Gastrocnemius medialis (tissue), 4 donors: ENCODE results near the gene CKB.

Experiments used
- POLR2A ChIP-seq, 2 donors: fragments of 450-650 bp; IDR thresholded peaks; one replicate each; pipeline ENCODE4 v1.6.1; 2017; ENCODE audit warnings: antibody characterized with exemption in 2 of 2, mild to moderate bottlenecking in 2 of 2, moderate library complexity in 2 of 2
- TF ChIP-seq, protein P1 (sequence below), 5 experiments: fragments of 450-650 bp in 3 of 5; fragments of 200-600 bp in 2 of 5; sonication (generic) in 2 of 5; IDR thresholded peaks in 4 of 5; conservative IDR thresholded peaks in 1 of 5; 1 replicate in 4 of 5; 2 replicates in 1 of 5; pipeline ENCODE4 v1.5.1; 2016 to 2019; ENCODE audit warnings: antibody characterized with exemption in 5 of 5, mild to moderate bottlenecking in 3 of 5, moderate library complexity in 3 of 5

DNA sequence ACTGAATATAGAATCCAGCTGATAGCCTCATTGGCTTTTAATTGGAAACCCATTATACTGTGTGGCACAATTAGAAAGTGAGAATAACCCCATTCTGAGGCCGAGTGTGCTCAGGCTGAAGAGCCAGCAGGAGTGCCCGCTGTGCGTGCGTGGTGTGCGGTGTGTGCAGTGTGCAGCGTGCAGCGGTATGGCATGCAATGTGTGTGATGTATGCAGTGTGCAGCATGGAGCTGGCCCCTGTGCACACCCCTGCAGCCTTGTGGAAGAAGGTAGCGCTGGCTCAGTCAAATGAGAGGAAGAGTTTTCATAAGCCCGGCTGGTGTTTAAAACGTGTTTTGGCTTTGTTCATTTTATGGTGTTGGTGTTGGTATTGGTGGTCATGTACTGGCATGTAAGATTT, 22.9 kb downstream of the CKB start:
- no peak for TF ChIP-seq POLR2A (IDR thresholded peaks at IDR 0.05)
- TF ChIP-seq, protein P1, sequence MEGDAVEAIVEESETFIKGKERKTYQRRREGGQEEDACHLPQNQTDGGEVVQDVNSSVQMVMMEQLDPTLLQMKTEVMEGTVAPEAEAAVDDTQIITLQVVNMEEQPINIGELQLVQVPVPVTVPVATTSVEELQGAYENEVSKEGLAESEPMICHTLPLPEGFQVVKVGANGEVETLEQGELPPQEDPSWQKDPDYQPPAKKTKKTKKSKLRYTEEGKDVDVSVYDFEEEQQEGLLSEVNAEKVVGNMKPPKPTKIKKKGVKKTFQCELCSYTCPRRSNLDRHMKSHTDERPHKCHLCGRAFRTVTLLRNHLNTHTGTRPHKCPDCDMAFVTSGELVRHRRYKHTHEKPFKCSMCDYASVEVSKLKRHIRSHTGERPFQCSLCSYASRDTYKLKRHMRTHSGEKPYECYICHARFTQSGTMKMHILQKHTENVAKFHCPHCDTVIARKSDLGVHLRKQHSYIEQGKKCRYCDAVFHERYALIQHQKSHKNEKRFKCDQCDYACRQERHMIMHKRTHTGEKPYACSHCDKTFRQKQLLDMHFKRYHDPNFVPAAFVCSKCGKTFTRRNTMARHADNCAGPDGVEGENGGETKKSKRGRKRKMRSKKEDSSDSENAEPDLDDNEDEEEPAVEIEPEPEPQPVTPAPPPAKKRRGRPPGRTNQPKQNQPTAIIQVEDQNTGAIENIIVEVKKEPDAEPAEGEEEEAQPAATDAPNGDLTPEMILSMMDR (IDR thresholded peaks at IDR 0.05 in 4 of 5, conservative IDR thresholded peaks at IDR 0.05 in 1 of 5) = no peak
